Stimulated activated CD4-positive, alpha-beta T cell treated with anti-CD3 and anti-CD28 coated beads, Interleukin-1b, Interleukin-23, amount 100 ng/mL, for 1 hour (primary cell): ENCODE measurements around the gene FARSB.

ENCODE experiments used
- DNase-seq, 2 donors: peaks; one replicate each; pipeline ENCODE4 v3.0.0-alpha.2; 2020; ENCODE audit warnings: low read depth in 2 of 2

The FARSB gene

DNA sequence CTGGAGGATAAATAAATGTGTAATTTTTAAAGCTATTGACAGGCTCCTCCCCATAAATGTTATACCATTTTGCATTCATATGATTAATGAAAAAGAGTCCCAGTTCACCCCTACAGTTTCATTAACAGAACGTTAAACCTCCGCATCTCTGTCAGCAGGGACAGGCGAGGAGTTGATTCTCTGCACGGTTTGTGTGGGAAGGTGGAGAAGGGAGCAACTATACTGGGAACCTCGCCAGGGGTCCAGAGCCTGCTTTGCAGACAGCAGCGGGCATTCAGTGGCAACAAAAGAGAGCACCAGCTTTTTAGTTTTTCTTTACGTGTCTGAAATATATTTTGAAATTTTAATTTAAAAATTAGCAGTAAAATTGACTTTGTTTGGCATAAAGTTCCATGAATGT lies 101.4 kb downstream of the FARSB start:
- no peak for DNase-seq

DNA sequence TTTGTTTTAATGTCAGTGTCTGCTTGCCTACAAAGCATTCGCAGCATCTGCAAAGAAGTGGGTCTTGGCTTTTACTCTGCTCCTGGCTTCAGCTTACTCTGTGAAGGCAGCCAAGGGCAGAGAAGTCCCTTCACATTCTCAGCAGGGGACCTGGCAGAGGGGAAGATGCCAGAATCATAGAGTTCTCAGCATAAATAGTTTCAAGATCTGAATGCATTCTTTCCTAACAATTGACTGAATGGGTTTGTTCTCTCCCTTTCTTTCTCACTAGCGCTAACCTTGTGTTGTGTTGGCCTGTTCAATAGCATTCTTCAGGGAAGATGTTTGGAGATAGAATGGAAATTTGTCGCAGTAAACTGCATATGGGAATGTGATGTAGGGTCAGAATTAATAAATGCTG lies 106.9 kb downstream of the FARSB start:
- DNase-seq = no peak

GRCh38 chr2:222547083-222547482 lies 108.8 kb downstream of the FARSB start:
- DNase-seq = no peak

GRCh38 chr2:222545823-222546795 lies 109.8 kb downstream of the FARSB start:
- no peak for DNase-seq

DNA sequence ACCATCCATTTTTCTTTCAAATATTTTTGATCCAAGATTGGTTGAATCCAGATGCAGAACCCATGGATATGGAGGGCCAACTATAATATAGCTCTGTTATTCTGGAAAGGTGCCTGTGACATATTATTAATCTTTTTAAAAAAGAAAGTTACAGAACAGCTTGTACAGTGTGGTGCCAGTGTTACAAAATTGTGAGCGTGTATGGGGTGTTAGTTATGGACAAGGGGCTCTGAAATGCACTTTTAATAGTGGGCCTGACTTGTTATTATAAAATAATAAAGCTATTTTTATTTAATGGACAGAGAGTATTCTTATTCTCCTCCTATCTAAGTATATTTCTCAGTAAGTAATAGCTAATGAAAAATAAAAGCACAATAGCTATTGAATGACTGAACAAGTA lies 111.2 kb downstream of the FARSB start:
- DNase-seq = no peak

GRCh38 chr2:222538535-222538934 lies 117.4 kb downstream of the FARSB start:
- no peak for DNase-seq

- no peak for DNase-seq
These were observed 120.4 kb downstream of the FARSB start for GRCh38 chr2:222535477-222535876.

- DNase-seq = no peak
These were observed 123.6 kb downstream of the FARSB start for GRCh38 chr2:222532315-222532714.

- no peak for DNase-seq
These were observed 129.2 kb downstream of the FARSB start for GRCh38 chr2:222526480-222527277.

DNA sequence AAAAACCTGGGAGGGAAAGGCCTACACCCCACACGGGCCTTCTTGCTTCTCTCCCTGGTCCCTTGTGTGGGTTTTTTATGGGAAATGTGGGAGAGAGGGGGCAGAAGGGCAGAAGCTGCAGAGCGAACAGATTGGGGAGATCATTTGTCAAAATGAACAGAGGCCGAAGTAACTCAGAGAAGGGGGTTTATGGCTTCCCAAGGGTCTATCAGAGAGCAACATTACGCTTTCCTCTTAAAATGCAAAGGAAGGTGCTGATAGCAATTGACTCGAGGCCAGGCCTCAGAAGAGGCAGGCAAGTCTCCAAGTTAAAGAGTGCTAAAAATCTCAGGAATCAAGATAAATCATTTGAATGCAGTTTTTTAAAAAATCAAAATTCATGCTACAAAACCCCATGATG lies 130.1 kb downstream of the FARSB start:
- no peak for DNase-seq

GRCh38 chr2:222523783-222524544 lies 131.9 kb downstream of the FARSB start:
- no peak for DNase-seq

DNA sequence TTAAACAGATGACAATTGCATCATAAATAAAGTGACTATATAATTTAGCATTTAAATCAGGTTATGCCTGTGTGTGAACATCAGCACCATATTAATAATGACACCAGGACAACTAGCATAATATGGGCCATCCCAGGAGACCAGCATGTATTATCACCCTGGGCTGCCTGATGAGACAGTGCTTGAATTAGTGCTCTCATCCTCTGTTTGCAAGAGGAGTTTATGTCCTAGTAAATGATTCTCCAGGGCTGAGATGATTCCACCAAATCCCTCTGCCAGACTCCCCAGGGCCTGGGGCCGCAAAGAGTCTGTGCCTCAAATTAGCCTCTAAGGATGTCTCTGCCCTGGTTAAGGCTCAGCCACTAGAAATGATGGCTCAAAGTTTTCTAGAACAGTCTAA lies 133.8 kb downstream of the FARSB start:
- no peak for DNase-seq

GRCh38 chr2:222521099-222521498 lies 134.8 kb downstream of the FARSB start:
- no peak for DNase-seq
